NCI-H2029 treated with DMSO at 0.1 percent for 48 hours (cell line): ENCODE measurements around the gene TM2D3.

Experiments used
- DNase-seq: peaks from one replicate; lab custom pipeline; 2025; lab: John Stamatoyannopoulos, UW

TM2D3 gene, protein sequence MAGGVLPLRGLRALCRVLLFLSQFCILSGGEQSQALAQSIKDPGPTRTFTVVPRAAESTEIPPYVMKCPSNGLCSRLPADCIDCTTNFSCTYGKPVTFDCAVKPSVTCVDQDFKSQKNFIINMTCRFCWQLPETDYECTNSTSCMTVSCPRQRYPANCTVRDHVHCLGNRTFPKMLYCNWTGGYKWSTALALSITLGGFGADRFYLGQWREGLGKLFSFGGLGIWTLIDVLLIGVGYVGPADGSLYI

DNA sequence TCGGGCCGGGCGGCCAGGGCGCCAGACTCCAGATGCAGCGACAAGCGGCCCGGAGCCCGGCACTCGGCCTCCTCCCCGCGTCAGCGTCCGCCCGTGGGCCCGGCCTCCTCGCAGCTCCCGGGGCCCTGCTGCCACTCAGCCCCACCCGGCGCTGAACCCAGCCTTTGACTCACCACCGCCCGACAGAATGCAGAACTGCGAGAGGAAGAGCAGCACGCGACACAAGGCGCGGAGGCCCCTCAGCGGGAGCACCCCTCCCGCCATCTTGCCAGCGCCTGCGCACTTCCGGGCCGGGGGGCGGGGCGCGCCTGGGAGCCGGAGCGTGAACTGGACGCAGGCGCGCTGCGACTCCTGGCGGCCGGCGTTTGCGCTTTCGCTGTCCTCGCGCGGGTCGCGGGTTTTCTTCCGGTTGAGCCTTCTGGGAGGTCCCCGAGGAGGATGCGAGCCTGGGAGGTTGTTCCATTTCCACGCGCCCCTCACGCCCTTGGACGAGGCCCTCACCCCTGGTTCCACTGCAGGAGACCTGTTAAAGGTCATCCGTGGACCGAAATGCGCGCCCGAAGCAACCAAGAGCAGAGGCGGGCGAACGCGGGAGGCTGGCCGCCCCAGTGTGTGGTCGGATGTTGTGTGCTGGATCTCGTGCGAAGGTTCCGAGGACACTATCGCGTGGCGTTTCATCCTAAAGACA lies at the start of gene TM2D3:
TM2D3 (minus strand) TSS at position 284 of the 688 bp plus-strand sequence; CDS start at position 264, 20 bp downstream.
- peak; percentile 10 for DNase-seq

DNA sequence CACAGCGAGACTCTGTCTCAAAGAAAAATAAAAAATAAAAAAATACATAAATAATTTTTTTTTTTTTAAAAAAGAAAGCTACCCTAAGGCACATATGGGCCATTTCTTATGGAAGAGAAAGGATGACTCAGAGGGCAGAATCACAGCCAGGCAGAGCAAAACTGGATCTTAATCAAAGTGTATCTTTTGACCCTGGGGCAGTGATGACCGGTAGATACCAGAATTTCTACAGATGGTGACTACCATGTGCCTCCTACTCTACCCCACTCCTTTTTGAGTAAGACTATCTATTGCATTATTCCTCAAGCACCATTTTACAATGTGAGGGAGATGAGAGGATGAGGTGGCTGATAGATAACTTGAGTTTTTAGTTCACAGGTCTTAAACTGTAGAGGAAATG lies 46.1 kb upstream of the TM2D3 start:
- DNase-seq = no peak

GRCh38 chr15:101697488-101697887 lies 45.3 kb upstream of the TM2D3 start:
- DNase-seq = no peak

DNA sequence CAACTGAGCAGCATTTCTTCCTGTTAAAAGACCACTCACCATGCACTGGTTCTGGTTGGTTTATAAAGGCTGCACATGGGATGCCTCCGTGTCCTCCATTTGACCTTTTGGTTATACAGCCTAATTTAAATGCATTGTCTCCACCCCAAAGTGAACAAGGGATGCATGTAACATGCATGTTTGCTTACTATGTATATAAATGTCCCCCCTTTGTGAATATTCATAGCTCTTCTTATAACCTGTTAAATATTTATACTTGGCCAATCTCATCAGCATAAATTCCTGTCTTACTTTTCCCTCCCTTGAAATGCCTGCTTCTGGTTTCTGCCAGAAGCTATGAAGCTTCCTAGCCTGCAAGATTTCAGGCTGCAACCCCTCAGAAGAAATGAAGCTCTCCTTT lies 44.6 kb upstream of the TM2D3 start:
- DNase-seq = no peak

DNA sequence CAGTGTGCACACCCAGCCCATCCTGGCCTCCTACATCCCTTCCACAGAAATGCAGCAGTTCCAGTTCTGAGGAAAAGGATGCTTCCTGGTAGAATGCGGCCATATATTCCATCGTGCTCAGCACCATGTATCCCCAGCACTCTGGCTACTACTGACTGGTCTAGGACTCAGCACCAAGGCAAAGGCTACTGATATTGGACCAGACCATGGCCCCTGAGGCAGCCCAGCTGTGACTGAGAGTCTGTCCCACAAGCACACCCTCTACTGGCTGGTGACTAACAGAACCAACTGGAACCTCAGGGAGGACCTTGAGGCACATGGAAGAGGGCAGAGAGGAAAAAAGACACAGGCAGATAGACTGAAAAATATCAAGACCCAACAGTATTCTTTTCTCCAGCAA lies 42.1 kb upstream of the TM2D3 start:
- DNase-seq = no peak

- DNase-seq = no peak
Measured at GRCh38 chr15:101692801-101693598, 40.8 kb upstream of the TM2D3 start.

- DNase-seq = no peak
Measured at GRCh38 chr15:101689901-101690300, 37.7 kb upstream of the TM2D3 start.

DNA sequence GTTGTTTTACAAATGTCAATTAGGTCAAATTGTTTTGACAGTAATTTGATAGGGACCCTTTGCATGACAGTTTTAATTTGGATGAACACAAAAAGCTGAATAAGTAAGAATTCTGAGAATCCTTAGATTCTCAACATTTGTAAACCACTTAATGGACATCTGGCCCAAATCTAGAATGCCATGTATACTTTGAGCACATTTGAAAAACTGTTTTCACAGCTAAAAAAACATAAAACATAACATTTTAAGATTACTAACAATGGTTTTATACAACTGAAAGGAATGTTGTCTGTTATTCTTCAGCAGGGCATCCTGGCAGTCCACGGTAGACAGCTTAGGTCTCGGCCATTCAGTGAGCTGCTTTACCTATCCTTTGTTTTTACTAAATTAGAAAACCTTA lies 34.5 kb upstream of the TM2D3 start:
- no peak for DNase-seq

- no peak for DNase-seq
Measured at GRCh38 chr15:101684877-101685276, 32.7 kb upstream of the TM2D3 start.

- DNase-seq = no peak
Measured at GRCh38 chr15:101684384-101684783, 32.2 kb upstream of the TM2D3 start.

- DNase-seq = no peak
Measured at GRCh38 chr15:101679806-101680205, 27.6 kb upstream of the TM2D3 start.

DNA sequence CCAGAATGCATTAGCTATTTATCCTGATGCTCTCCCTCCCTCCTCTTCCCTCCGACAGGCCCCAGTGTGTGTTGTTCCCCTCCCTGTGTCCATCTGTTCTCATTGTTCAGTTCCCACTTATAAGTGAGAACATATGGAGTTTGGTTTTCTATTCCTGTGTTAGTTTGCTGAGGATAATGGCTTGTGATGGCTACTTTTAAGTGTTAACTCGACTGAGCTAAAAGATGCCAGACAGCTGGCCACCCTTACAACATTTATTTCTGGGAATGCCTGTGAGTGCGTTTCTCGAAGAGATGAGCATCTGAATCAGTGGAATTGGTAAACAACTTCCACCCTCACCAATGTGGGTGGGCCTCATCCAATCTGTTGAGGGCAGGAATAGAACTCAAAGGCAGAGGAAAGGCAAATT lies 24.7 kb upstream of the TM2D3 start:
- no peak for DNase-seq

GRCh38 chr15:101675796-101676582 lies 23.8 kb upstream of the TM2D3 start:
- DNase-seq = no peak

DNA sequence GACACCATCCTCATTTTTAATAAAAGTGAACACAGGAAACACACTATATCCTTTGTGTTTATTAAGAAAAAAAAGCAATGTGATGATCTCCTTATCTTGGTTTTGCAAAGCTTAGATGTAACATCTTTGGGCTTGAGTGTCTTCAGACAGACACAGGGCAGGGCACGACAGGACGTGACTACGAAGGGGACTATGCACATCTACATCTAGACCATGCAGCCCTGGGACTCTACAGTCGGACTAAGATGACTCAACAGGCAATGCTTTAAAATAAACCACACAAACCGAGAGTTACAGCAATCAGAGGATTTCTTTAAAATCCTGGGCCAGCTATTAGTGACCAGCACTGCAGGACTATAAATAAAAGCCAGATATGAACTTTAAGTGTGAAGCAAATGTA lies 22.8 kb upstream of the TM2D3 start:
- DNase-seq = no peak

DNA sequence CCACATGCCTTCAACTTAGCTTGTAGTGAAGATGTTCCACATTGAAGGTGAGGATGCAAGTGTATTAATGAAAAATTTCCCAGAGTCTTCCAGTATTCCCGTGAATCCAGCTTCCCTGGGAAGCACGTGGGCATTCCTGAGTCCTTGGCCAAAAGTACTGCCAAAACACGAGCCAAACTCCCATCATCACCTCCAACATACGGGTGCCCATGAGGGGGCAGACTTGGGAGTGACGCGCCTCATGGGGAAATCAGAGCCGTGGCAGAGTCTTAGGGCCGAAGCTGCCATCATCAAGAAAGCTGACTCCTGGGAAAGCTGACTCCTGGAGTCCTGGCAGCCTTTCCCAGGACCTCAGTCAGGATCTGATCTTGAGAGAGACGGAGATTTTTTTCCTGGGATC lies 20.1 kb upstream of the TM2D3 start:
- no peak for DNase-seq

GRCh38 chr15:101669744-101670143 lies 17.6 kb upstream of the TM2D3 start:
- no peak for DNase-seq

- DNase-seq = no peak
Measured at GRCh38 chr15:101667881-101668280, 15.7 kb upstream of the TM2D3 start.

DNA sequence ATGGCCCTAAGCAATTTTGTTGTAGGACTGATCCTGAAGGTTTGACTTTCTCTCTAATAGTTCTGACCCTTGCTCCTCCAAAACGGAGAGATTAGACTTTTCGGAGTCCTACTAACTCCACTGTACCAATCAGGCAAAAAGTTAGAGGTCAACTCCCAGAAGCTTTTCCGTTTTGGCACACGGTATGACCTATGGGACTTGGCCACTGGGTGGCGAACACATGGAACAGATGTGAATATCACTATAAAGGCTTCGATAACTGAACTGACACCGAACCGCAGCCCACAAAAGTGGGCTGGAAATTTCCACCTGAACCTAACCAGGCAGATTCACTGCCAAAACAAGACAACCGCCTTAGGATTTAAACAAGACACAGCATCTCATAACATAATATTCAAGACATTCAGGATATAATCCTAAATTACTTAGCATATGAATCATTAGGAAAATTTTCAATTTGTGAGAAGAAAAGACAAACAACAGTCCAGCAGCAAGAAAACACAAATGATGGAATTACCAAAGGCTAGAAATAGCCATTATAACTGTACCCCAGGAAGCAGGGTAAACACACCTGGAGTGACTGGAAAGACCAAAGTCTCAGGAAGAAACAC lies 12.2 kb upstream of the TM2D3 start:
- DNase-seq = no peak

- no peak for DNase-seq
Measured at GRCh38 chr15:101662203-101662602, 10.0 kb upstream of the TM2D3 start.

- no peak for DNase-seq
Measured at GRCh38 chr15:101660005-101660404, 7.8 kb upstream of the TM2D3 start.

- DNase-seq = peak; percentile 46
Measured at GRCh38 chr15:101657968-101658784, 6.0 kb upstream of the TM2D3 start.
